ENCODE results near the gene PTPRT.
"Not testable (repeated sequence)": the region's sequence is repeated elsewhere in the genome, so short reads cannot be mapped to it uniquely, and the experiment has no call there.

PTPRT gene

GRCh38 chr20:42281801-42282200 is 907.9 kb downstream of the PTPRT start:
- no peak for DNase-seq (ENCODE audit: low spot score)

GRCh38 chr20:42276718-42277602 is 912.7 kb downstream of the PTPRT start:
- DNase-seq (ENCODE audit: low spot score) = no peak

GRCh38 chr20:42274986-42275385 is 914.7 kb downstream of the PTPRT start:
- DNase-seq (ENCODE audit: low spot score) = no peak

- DNase-seq (ENCODE audit: low spot score) = no peak
Observed at GRCh38 chr20:42272516-42272915, 917.2 kb downstream of the PTPRT start.

- no peak for DNase-seq (ENCODE audit: low spot score)
Observed at GRCh38 chr20:42270539-42270938, 919.2 kb downstream of the PTPRT start.

GRCh38 chr20:42267793-42268384 is 921.8 kb downstream of the PTPRT start:
- no peak for DNase-seq (ENCODE audit: low spot score)

- no peak for DNase-seq (ENCODE audit: low spot score)
Observed at GRCh38 chr20:42261766-42262270, 927.9 kb downstream of the PTPRT start.

- DNase-seq (ENCODE audit: low spot score) = no peak
Observed at GRCh38 chr20:42260184-42260583, 929.5 kb downstream of the PTPRT start.

- no peak for DNase-seq (ENCODE audit: low spot score)
Observed at GRCh38 chr20:42259389-42259788, 930.3 kb downstream of the PTPRT start.

GRCh38 chr20:42258564-42259302 is 931.0 kb downstream of the PTPRT start:
- no peak for DNase-seq (ENCODE audit: low spot score)

- DNase-seq (ENCODE audit: low spot score) = no peak
Observed at GRCh38 chr20:42255821-42256220, 933.9 kb downstream of the PTPRT start.

GRCh38 chr20:42254673-42255072 is 935.0 kb downstream of the PTPRT start:
- no peak for DNase-seq (ENCODE audit: low spot score)

- DNase-seq (ENCODE audit: low spot score) = no peak
Observed at GRCh38 chr20:42252116-42252515, 937.6 kb downstream of the PTPRT start.

GRCh38 chr20:42218621-42219374 is 970.9 kb downstream of the PTPRT start:
- no peak for DNase-seq (ENCODE audit: low spot score)

- DNase-seq (ENCODE audit: low spot score) = no peak
Observed at GRCh38 chr20:42214074-42214473, 975.6 kb downstream of the PTPRT start.

GRCh38 chr20:42212391-42212790 is 977.3 kb downstream of the PTPRT start:
- no peak for DNase-seq (ENCODE audit: low spot score)

GRCh38 chr20:42206557-42206956 is 983.1 kb downstream of the PTPRT start:
- DNase-seq (ENCODE audit: low spot score) = not testable (repeated sequence)

- peak; percentile 2 for DNase-seq (ENCODE audit: low spot score)
Observed at GRCh38 chr20:42204109-42204660, 985.5 kb downstream of the PTPRT start.

GRCh38 chr20:42197599-42197998 is 992.1 kb downstream of the PTPRT start:
- DNase-seq (ENCODE audit: low spot score) = no peak

GRCh38 chr20:42193119-42193518 is 996.6 kb downstream of the PTPRT start:
- DNase-seq (ENCODE audit: low spot score) = no peak

- no peak for DNase-seq (ENCODE audit: low spot score)
Observed at GRCh38 chr20:42192321-42192720, 997.4 kb downstream of the PTPRT start.

Measured in cerebellar cortex (tissue), 1 donor.